HEK293T (cell line): ENCODE measurements around the gene PFDN1.

ENCODE experiments used
- CTCF ChIA-PET: fragments of 350-600 bp; formaldehyde crosslinking; extraction: SDS; loops from one replicate; lab custom pipeline; 2021; ENCODE audit warnings: antibody characterized with exemption, inconsistent platforms; lab: Yijun Ruan, JAX
- POLR2A ChIA-PET: fragments of 350-600 bp; formaldehyde crosslinking; extraction: SDS; loops from one replicate; lab custom pipeline; 2020; ENCODE audit warnings: antibody characterized with exemption, inconsistent platforms; lab: Yijun Ruan, JAX
- DNase-seq: peaks from one replicate; pipeline ENCODE4 v3.0.0; 2012; ENCODE audit warnings: mixed read lengths; ENCODE audit errors: extremely low spot score
- ARNT ChIP-seq: fragments of 450-650 bp; IDR thresholded peaks from 2 replicates; pipeline ENCODE4 v1.6.1; 2017; ENCODE audit warnings: mild to moderate bottlenecking
- BHLHE40 ChIP-seq: fragments of 450-650 bp; IDR thresholded peaks from 2 replicates; pipeline ENCODE4 v1.6.1; 2016; ENCODE audit warnings: mild to moderate bottlenecking, moderate library complexity, borderline replicate concordance
- FOXK2 ChIP-seq: fragments of 450-650 bp; IDR thresholded peaks from 2 replicates; pipeline ENCODE4 v1.6.1; 2016; ENCODE audit warnings: mild to moderate bottlenecking
- SP1 ChIP-seq: fragments of 450-650 bp; IDR thresholded peaks from 2 replicates; pipeline ENCODE4 v1.6.1; 2017
- TARDBP ChIP-seq: fragments of 450-650 bp; IDR thresholded peaks from 2 replicates; pipeline ENCODE4 v1.6.1; 2016

Gene PFDN1

DNA sequence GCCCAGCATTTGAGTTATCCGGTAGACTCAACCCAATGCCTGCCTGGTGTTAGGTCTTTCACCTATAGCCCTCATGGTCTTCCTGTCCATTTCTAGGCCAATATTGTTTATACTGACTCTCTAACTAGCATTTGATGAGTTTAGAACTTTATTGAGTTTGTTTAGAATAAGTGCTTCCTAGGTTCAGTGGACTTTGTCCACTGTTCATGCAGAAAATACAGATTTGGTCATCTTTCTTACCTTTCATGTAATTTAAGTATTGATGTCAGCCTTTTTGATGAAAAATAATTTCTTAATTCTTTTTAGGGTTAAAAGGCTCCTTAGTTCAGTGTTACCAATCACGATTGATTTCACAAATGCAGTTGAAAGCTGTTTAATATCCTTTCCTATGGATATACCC, 105.9 kb downstream of the PFDN1 start:
- no peak for DNase-seq
- TF ChIP-seq BHLHE40 = no peak
- no peak for TF ChIP-seq ARNT
- ChIA-PET POLR2A (no interaction called here), CTCF (no interaction called here)

DNA sequence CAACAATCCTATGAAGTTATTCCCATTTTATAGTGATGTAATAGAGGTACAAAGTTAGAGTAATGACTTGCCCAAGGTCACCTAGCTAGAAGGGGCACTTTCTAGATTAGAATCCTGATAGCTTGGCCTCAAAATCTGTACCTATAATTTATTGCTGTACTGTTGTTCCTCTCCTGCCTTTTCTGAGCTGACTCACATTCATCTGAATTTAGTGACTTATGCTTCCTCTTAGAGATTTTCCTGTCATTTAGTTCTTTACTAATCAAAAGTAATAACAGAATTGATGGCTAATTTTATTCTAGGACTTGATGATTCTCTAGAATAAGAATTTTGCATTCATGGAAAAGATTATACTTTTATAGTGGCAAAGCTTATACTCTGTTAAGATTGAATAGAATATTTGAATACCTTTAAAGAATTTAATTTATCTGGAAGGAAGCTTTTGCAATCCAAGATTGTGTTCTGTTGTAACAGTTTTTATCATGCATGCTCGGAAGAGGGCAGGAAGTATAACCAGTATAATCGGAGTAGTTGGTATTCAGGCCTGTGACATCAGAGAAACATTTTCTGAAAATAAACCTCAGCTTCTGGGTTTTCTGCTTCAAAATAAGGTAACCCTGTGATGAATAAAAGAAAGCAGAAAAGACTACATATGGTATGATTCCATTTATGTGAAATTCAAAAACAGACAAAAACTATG, 106.6 kb downstream of the PFDN1 start:
- ChIA-PET POLR2A (no interaction called here), CTCF (interaction anchor here (1.2 kb wide), 1 partner anchor 162 kb away, joined by 3 read pairs; no protein-coding TSS in a partner anchor)
- DNase-seq = no peak
- TF ChIP-seq TARDBP = no peak
- no peak for TF ChIP-seq FOXK2
- no peak for TF ChIP-seq SP1
